ENCODE measurements around the gene ZNF675.
"Not testable (repeated sequence)": the region's sequence is repeated elsewhere in the genome, so short reads cannot be mapped to it uniquely, and the experiment has no call there.

The ZNF675 gene

DNA sequence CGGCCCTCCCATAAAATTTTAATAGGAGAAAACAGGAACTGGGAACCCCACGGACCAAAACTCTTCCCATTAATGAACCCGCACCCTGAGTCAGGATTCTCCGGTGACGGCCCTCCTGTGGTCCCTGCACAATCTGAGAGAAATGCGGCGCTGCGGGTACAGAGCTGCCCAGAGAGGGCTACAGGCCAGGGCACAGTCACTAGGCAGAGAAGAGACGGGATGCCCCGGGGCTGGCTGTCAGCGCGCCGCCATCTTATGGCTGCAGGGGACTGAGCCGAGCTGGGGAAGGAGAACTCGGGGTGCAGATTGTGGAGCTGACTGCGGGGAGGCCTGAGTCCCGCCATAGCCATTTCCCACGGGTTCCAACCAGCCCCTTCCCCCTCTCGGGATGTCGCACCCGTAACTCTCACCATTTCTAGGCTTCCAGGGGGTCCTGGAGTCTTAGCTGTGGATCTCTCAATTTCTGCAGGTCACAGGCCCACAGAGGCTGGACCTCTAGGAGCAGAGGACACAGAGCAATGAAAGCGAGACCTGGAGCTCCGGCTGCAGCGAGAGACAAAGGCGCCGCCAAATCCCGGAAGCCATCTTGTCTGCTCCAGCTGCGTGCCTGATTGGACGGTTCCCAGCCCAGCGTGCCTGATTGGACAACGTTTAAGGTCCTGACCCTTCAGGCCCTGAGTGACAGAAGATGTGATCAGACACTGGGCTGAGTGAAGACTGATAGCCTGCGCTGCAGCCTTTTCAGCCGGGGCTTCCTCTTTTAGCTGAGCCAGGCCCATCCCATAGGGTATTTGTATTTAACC, at the start of gene ZNF675:
ZNF675 (minus strand) TSS at position 592 of the 803 bp plus-strand sequence; CDS start at position 413, 179 bp downstream.
- peak; percentile 78 for DNase-seq

DNA sequence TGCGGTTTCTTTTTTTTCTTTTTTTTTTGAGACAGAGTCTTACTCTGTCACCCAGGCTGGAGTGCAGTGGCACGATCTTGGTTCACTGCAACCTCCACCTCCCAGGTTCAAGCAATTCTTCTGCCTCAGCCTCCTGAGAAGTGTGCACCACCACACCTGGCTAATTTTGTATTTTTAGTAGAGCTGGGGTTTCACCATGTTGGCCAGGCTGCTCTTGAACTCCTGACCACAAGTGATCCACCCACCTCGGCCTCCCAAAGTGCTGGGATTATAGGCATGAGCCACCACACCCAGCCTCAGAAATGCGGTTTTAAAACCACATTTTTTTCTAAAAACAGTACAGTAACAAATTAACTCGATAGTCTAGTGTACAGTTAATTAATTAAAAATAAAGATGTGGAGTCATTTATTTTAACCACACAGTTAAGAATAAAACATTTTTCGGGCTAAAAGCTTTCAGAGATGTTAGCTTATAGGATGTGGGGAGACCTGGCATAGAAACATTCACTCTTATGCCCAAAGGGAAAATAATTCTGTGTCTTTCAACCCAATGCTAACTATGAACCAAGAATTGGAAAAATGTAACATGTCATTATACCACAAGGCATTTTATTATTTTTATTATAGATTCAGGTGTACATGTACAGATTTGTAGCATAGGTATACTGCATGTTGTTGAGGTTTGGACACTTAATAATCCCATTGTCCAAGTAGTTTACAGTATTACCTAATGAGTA, 43.9 kb upstream of the ZNF675 start:
- DNase-seq = not testable (repeated sequence)

DNA sequence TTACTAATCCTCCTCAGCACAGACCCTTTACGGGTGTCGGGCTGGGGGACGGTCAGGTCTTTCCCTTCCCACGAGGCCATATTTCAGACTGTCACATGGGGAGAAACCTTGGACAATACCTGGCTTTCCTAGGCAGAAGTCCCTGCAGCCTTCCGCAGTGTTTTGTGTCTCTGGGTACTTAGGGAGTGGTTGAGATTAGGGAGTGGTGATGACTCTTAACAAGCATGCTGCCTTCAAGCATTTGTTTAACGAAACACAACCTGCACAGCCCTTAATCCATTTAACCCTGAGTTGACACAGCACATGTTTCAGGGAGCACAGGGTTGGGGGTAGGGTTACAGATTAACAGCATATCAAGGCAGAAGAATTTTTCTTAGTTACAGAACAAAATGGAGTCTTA, 37.1 kb upstream of the ZNF675 start:
- DNase-seq = not testable (repeated sequence)

DNA sequence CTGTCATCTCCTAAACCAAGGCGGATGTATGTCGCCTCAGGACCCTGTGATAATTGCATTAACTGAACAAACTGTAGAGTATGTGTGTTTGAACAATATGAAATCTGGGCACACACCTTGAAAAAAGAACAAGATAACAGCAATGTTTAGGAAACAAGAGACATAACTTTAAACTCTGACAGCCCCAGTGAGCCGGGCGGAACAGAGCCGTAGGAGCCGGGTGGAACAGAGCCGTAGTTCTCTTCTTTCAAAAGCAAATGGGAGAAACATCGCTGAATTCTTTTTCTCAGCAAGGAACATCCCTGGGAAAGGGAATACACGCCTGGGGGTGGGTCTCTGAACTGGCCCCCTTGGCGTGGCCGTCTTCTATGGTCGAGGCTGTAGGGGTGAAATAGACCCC, 31.8 kb upstream of the ZNF675 start:
- DNase-seq = no peak

GRCh38 chr19:23716792-23717191, 29.8 kb upstream of the ZNF675 start:
- no peak for DNase-seq

GRCh38 chr19:23709347-23709746, 22.3 kb upstream of the ZNF675 start:
- DNase-seq = no peak

DNA sequence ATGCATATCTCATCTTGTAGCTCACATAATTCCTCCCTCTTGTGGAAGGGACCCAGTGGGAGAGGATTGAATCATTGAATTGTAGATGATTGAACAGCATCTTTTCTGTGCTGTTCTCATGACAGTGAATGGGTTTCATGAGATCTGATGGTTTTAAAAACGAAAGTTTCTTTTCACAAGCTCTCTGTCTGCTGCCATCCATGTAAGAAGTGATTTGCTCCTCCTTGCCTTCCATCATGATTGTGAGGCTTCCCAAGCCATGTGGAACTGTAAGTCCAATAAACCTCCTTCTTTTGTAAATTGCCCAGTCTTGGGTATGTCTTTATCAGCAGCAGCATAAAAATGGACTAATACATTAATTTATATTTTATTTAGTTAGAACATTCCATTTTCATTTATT, 19.6 kb upstream of the ZNF675 start:
- no peak for DNase-seq

DNA sequence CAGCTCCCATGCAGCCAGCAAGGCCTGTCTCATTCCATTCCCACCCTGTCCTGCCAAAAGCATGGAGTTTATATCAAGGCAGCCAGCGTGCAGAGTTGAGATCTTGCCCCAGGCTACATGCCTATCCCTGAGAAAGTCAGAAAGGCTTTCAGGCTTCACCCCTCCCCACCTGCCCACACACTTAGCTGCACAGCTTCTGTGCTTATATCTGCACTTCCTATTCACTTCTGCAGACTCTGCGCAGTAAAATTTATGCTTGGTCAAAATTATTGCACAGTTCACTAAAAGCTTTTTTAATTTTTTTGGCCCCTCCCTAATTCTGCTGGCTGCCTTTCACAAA, 12.5 kb upstream of the ZNF675 start:
- DNase-seq = no peak

DNA sequence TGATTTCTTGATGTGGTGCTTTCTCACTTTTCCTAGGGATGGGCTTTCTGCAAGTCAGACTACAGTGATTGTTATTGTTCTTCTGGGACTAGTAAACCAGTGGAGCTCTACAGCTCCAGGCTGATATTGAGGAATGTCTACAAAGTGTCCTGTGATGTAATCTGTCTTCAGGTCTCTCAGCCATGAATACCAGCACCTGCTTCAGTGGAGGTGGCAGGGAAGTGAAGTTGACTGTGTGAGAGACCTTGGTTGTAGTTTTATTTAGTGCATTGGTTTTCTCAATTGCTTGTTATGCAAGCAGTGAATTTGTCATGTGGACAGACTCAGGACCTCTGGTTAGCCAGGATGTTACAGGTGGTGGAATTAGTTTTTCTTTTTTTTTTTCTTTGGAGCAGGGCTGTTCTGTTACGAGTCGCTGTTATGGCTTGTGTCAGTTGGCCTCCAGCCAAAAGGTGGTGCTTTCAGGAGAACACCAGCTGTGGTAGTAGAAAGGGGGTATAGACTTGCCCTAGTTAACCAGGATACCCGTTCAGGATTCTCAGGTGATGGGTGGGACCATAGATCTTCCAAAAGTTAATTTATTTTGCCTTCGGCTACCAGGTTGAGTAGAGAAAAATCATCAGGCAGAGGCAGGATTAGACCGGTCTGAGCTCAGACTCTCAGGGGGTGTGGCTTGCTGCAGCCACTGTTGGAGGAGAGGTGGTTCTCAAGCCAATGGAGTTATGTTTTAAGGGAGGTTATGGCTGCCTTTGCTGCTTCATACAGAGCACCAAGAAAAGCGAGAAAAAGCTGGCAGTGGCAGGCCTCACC, 11.9 kb upstream of the ZNF675 start:
- peak; percentile 30 for DNase-seq

DNA sequence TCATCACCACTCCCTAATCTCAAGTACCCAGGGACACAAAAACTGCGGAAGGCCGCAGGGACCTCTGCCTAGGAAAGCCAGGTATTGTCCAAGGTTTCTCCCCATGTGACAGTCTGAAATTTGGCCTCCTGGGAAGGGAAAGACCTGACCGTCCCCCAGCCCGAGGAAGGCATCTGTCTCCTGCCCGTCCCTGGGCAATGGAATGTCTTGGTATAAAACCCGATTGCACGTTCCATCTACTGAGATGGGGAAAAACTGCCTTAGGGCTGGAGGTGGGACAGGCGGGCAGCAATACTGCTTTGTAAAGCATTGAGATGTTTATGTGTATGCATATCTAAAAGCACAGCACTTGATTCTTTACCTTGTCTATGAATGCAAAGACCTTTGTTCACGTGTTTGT, 5.9 kb upstream of the ZNF675 start:
- DNase-seq = not testable (repeated sequence)

GRCh38 chr19:23673132-23673531, 13.9 kb downstream of the ZNF675 start:
- DNase-seq = no peak

DNA sequence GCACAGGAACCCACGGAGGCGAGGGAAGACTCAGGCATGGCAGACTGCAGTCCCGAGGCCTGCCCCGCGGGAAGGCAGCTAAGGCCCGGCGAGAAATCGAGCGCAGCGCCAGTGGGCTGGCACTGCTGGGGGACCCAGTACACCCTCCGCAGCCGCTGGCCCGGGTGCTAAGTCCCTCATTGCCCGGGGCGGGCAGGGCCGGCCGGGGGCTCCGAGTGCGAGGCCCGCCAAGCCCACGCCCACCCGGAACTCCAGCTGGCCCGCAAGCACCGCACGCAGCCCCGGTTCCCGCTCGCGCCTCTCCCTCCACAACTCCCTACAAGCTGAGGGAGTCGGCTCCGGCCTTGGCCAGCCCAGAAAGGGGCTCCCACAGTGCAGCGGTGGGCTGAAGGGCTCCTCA, 18.4 kb downstream of the ZNF675 start:
- not testable (repeated sequence) for DNase-seq

- DNase-seq = no peak
These were observed 21.2 kb downstream of the ZNF675 start for GRCh38 chr19:23665651-23666410.

GRCh38 chr19:23649817-23650216, 37.2 kb downstream of the ZNF675 start:
- not testable (repeated sequence) for DNase-seq

Measured in T1000 (cell line).